ENCODE measurements around the gene MACF1. TPM values are rescaled to one million over a fixed set of nuclear protein-coding genes. Genes with fewer than 3 reads are reported as not detected.

The MACF1 gene
- total RNA-seq, 2 experiments from 2014 or later: 248 to 252 TPM

- Histone ChIP-seq H3K27ac (ENCODE audit: low read depth in 1 of 2, low read length in 2 of 2) (no peak overlapping the region), H3K4me3 (ENCODE audit: low read length) (no peak overlapping the region), H3K36me3 (ENCODE audit: insufficient read depth, low read length) (peaks cover 57% of the 10 kb centered on the region), H3K9me3 (ENCODE audit: control insufficient read depth in 1 of 2, insufficient read depth in 1 of 2, low read length in 2 of 2) (no peaks in the 10 kb centered on the region), H3K27me3 (ENCODE audit: control insufficient read depth in 1 of 2, insufficient read depth in 2 of 2, low read length in 2 of 2) (no peaks in the 10 kb centered on the region), H3K4me1 (ENCODE audit: insufficient read depth, low read length) (no peaks in the 10 kb centered on the region)
- TF ChIP-seq CTCF (IDR thresholded peaks at IDR 0.05): no peak
- H3K4me1 Mint-ChIP-seq (ENCODE audit: low read depth): no peaks in the 10 kb centered on the region
- ChIA-PET CTCF (no interaction called here), POLR2A (no interaction called here)
- H3K36me3 Mint-ChIP-seq (ENCODE audit: low read depth): peaks cover 66% of the 10 kb centered on the region
- no peaks in the 10 kb centered on the region for H3K9me3 Mint-ChIP-seq
- DNase-seq (no peak), ATAC-seq (ENCODE audit: poor library complexity) (no peak)
- no peak overlapping the region for H3K27ac Mint-ChIP-seq
- intact Hi-C loops (cut with DNase I, micrococcal nuclease): no loop called here
- H3K27me3 Mint-ChIP-seq: no peaks in the 10 kb centered on the region
- H3K4me3 Mint-ChIP-seq: no peak overlapping the region
Measured at GRCh38 chr1:39485046-39485803, 280.7 kb downstream of the MACF1 start.

- H3K4me1 ChIP-seq (ENCODE audit: insufficient read depth, low read length): peaks cover 15% of the 10 kb centered on the region
- no peak overlapping the region for H3K4me3 ChIP-seq (ENCODE audit: low read length)
- H3K4me3 Mint-ChIP-seq: peak overlapping the region; percentile 7
- no peaks in the 10 kb centered on the region for H3K9me3 ChIP-seq (ENCODE audit: control insufficient read depth in 1 of 2, insufficient read depth in 1 of 2, low read length in 2 of 2)
- ChIA-PET CTCF (no interaction called here), POLR2A (no interaction called here)
- H3K4me1 Mint-ChIP-seq (ENCODE audit: low read depth): peaks cover 5% of the 10 kb centered on the region
- peaks cover 43% of the 10 kb centered on the region for H3K36me3 Mint-ChIP-seq (ENCODE audit: low read depth)
- no peak for TF ChIP-seq CTCF (IDR thresholded peaks at IDR 0.05)
- H3K36me3 ChIP-seq (ENCODE audit: insufficient read depth, low read length): peaks cover 34% of the 10 kb centered on the region
- no peaks in the 10 kb centered on the region for H3K9me3 Mint-ChIP-seq
- DNase-seq (no peak), ATAC-seq (ENCODE audit: poor library complexity) (no peak)
- H3K27me3 Mint-ChIP-seq: peaks cover 7% of the 10 kb centered on the region
- no peak overlapping the region for H3K27ac Mint-ChIP-seq
- H3K27me3 ChIP-seq (ENCODE audit: control insufficient read depth in 1 of 2, insufficient read depth in 2 of 2, low read length in 2 of 2): peaks cover 5 to 7% of the 10 kb centered on the region in 2 experiments
- intact Hi-C loops (cut with DNase I, micrococcal nuclease): no loop called here
- no peak overlapping the region for H3K27ac ChIP-seq (ENCODE audit: low read depth in 1 of 2, low read length in 2 of 2)
Measured at GRCh38 chr1:39488012-39488545, 283.6 kb downstream of the MACF1 start.

DNA sequence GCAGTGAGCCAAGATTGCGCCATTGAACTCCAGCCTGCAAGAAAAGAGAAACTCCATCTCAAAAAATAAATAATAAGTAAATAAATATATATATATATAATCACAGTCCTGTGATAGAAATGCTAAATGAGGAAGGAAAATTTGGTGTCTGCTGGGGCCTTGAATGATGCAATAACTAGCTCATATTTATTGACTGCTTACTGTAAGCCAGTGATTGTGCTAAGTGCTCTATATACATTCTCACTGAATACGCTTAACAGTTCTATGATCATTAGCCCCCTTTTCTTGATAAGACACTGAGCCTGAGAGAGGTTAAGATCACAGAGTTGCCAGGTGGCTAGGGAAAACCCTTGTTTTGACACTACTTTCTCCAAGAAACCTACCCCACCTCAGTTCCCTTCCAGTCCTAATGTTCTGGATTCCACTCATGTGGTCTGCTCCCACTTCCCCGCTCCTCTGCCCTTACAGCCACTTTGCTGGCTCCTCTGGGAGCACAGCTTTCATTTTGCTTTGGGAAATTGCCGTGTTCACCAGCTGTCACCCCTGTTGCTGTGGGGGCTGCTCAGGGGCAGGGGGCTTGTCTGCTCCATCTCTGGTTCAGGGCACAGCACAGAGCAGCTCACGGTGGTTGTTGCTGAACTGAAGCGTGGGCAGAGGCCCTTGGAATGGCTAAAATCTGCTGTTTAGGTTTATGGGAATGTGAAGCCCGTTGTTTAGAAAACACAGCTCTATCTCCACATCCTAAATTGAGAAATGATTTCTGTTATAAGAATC, 284.5 kb downstream of the MACF1 start:
- Histone ChIP-seq H3K36me3 (ENCODE audit: insufficient read depth, low read length) (peaks cover 27% of the 10 kb centered on the region), H3K27ac (ENCODE audit: low read depth in 1 of 2, low read length in 2 of 2) (no peak overlapping the region), H3K4me3 (ENCODE audit: low read length) (no peak overlapping the region), H3K27me3 (ENCODE audit: control insufficient read depth in 1 of 2, insufficient read depth in 2 of 2, low read length in 2 of 2) (peaks cover 5 to 13% of the 10 kb centered on the region in 2 experiments), H3K4me1 (ENCODE audit: insufficient read depth, low read length) (peaks cover 15% of the 10 kb centered on the region), H3K9me3 (ENCODE audit: control insufficient read depth in 1 of 2, insufficient read depth in 1 of 2, low read length in 2 of 2) (no peaks in the 10 kb centered on the region)
- Mint-ChIP-seq H3K27me3 (peaks cover 14% of the 10 kb centered on the region), H3K36me3 (ENCODE audit: low read depth) (peaks cover 35% of the 10 kb centered on the region), H3K27ac (no peak overlapping the region), H3K4me3 (peak overlapping the region; percentile 11), H3K4me1 (ENCODE audit: low read depth) (peaks cover 5% of the 10 kb centered on the region), H3K9me3 (no peaks in the 10 kb centered on the region)
- intact Hi-C loops (cut with DNase I, micrococcal nuclease): no loop called here
- TF ChIP-seq CTCF (IDR thresholded peaks at IDR 0.05): no peak
- POLR2A ChIA-PET: no interaction called here
- CTCF ChIA-PET: no interaction called here
- ATAC-seq (ENCODE audit: poor library complexity) (no peak), DNase-seq (no peak)
